Ovary (tissue), 3 donors: ENCODE results near the gene CNTFR.

ENCODE experiments used
- POLR2A ChIP-seq: fragments of 450-650 bp; IDR thresholded peaks from one replicate; pipeline ENCODE4 v1.6.1; 2017; ENCODE audit warnings: antibody characterized with exemption, mild to moderate bottlenecking, moderate library complexity
- TF ChIP-seq, protein P1 (sequence below), 3 donors: fragments of 450-650 bp in 2 of 3; fragments of 200-600 bp in 1 of 3; IDR thresholded peaks; one replicate each; pipeline versions ENCODE4 v1.5.1 to v1.8.0; 2016 to 2022; ENCODE audit warnings: antibody characterized with exemption in 3 of 3, mild to moderate bottlenecking in 1 of 3
- donor health status: DM: no; HTN: no; CAD: no.

DNA sequence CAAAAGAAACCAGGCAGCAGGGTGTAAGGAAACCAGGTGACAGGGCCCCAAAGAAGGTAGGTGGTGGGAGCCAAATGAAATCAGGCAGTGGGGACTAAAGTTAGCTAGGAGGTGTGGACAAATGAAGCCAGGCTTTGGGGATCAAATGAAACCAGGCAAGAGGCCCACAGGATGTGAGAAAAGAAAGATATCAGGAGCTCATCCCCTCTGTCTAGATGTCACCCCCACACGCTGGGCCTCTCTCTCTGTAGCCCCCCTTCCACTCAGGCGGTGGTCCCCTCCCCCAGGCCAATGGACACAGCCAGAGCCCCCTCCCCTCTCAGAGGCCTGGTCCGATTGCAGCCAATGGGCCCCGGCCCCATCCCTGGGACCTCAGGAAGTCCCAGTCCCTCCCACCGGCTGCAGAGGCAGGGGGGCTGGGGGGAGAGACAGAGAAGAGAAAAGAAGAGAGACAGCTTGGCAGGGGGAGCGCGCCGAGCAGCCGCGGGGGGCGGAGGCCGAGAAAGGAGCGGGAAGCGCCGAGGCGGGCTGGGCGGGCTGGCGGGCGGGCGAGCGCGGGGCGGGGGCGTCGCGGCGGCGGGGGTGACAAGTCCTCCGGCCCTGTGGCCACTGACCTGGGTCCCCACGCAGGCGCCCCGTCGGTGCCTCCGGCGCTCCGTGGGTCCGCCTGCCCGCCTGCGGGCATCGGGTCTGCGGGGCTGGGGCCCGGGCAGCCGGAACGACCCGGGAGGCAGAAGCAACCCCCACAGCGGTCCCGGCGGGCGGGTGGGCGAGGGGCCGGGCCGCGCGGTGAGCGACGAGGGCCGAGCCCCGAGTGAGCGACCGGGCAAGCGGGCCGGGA lies 11.9 kb downstream of the CNTFR start:
- TF ChIP-seq POLR2A: no peak
- TF ChIP-seq, protein P1, sequence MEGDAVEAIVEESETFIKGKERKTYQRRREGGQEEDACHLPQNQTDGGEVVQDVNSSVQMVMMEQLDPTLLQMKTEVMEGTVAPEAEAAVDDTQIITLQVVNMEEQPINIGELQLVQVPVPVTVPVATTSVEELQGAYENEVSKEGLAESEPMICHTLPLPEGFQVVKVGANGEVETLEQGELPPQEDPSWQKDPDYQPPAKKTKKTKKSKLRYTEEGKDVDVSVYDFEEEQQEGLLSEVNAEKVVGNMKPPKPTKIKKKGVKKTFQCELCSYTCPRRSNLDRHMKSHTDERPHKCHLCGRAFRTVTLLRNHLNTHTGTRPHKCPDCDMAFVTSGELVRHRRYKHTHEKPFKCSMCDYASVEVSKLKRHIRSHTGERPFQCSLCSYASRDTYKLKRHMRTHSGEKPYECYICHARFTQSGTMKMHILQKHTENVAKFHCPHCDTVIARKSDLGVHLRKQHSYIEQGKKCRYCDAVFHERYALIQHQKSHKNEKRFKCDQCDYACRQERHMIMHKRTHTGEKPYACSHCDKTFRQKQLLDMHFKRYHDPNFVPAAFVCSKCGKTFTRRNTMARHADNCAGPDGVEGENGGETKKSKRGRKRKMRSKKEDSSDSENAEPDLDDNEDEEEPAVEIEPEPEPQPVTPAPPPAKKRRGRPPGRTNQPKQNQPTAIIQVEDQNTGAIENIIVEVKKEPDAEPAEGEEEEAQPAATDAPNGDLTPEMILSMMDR (IDR thresholded peaks at IDR 0.05): no peak
